Peyer's patch (tissue), 4 donors: Measurements from ENCODE around the gene RNF220. TPM values are rescaled to one million over a fixed set of nuclear protein-coding genes. Genes with fewer than 3 reads are reported as not detected.
"Not testable (repeated sequence)": the region's sequence is repeated elsewhere in the genome, so short reads cannot be mapped to it uniquely, and the experiment has no call there.

Source experiments
- DNase-seq, 3 donors: peaks; one replicate each; pipeline ENCODE4 v3.0.0-alpha.2; 2017 to 2019
- H3K27ac ChIP-seq, 4 donors: fragments of 200-600 bp; sonication (generic); one replicate each; pipeline ENCODE4 v1.5.1; 2016 to 2019
- H3K27me3 ChIP-seq, 2 donors: fragments of 200-600 bp; sonication (generic); one replicate each; pipeline ENCODE4 v1.5.1; 2019
- H3K36me3 ChIP-seq, 3 donors: fragments of 200-600 bp; sonication (generic); one replicate each; pipeline ENCODE4 v1.5.1; 2016 to 2019
- H3K4me1 ChIP-seq, 4 donors: fragments of 200-600 bp; sonication (generic); one replicate each; pipeline ENCODE4 v1.5.1; 2016 to 2019
- H3K4me3 ChIP-seq, 4 donors: fragments of 200-600 bp; sonication (generic); 1 replicate in 3 of 4; 2 replicates in 1 of 4; pipeline ENCODE4 v1.5.1; 2016 to 2019; ENCODE audit warnings: mild to moderate bottlenecking in 1 of 4
- H3K9me3 ChIP-seq, 4 donors: fragments of 200-600 bp; sonication (generic); one replicate each; pipeline ENCODE4 v1.5.1; 2016 to 2019; ENCODE audit warnings: mild to moderate bottlenecking in 1 of 4
- POLR2A ChIP-seq, 2 donors: fragments of 450-650 bp; IDR thresholded peaks; one replicate each; pipeline ENCODE4 v1.5.1; 2017; ENCODE audit warnings: antibody characterized with exemption in 2 of 2, mild to moderate bottlenecking in 2 of 2, moderate library complexity in 2 of 2
- total RNA-seq, 4 donors: library from RNA; depleted of rRNA; stranded (reverse); fragments of >200 nt; gene quantifications; one replicate each; pipeline ENCODE4 v1.1.0, GENCODE V29; 2016
- TF ChIP-seq, protein P1 (sequence below), 6 experiments: fragments of 450-650 bp in 4 of 6; fragments of 200-600 bp in 2 of 6; sonication (generic) in 1 of 6; IDR thresholded peaks; one replicate each; pipeline ENCODE4 v1.5.1; 2017 to 2019; ENCODE audit warnings: antibody characterized with exemption in 6 of 6, mild to moderate bottlenecking in 3 of 6, moderate library complexity in 1 of 6

Gene RNF220
- total RNA-seq, 4 donors from 2014 or later = 107 to 152 (median 114) TPM

DNA sequence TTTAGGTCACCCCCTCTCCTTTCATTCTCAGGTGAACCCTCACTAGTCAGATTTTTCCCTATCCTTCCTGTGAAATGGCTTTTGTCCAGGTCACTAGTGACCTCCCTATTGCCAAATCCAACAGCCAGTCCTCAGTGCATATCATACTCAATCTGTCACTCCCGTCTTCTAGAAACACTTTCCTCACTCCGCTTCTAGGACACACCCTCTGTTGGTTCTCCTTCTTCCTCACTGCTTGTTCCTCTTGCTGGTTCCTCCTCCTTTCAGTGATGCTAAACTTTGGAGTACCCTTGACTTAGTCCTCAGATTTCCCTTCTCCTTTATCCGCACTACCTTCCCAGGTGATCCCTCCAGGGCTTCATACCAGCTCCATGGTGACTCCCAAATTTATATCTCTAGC lies 94.3 kb downstream of the RNF220 start:
- no peaks in the 10 kb centered on the region for H3K4me1 ChIP-seq
- no peak overlapping the region for H3K27ac ChIP-seq
- no peaks in the 10 kb centered on the region for H3K9me3 ChIP-seq
- no peak for TF ChIP-seq POLR2A (IDR thresholded peaks at IDR 0.05)
- TF ChIP-seq, protein P1, sequence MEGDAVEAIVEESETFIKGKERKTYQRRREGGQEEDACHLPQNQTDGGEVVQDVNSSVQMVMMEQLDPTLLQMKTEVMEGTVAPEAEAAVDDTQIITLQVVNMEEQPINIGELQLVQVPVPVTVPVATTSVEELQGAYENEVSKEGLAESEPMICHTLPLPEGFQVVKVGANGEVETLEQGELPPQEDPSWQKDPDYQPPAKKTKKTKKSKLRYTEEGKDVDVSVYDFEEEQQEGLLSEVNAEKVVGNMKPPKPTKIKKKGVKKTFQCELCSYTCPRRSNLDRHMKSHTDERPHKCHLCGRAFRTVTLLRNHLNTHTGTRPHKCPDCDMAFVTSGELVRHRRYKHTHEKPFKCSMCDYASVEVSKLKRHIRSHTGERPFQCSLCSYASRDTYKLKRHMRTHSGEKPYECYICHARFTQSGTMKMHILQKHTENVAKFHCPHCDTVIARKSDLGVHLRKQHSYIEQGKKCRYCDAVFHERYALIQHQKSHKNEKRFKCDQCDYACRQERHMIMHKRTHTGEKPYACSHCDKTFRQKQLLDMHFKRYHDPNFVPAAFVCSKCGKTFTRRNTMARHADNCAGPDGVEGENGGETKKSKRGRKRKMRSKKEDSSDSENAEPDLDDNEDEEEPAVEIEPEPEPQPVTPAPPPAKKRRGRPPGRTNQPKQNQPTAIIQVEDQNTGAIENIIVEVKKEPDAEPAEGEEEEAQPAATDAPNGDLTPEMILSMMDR (IDR thresholded peaks at IDR 0.05) = no peak
- no peak overlapping the region for H3K4me3 ChIP-seq
- DNase-seq = no peak
- H3K27me3 ChIP-seq = no peaks in the 10 kb centered on the region
- H3K36me3 ChIP-seq = no peaks in the 10 kb centered on the region

DNA sequence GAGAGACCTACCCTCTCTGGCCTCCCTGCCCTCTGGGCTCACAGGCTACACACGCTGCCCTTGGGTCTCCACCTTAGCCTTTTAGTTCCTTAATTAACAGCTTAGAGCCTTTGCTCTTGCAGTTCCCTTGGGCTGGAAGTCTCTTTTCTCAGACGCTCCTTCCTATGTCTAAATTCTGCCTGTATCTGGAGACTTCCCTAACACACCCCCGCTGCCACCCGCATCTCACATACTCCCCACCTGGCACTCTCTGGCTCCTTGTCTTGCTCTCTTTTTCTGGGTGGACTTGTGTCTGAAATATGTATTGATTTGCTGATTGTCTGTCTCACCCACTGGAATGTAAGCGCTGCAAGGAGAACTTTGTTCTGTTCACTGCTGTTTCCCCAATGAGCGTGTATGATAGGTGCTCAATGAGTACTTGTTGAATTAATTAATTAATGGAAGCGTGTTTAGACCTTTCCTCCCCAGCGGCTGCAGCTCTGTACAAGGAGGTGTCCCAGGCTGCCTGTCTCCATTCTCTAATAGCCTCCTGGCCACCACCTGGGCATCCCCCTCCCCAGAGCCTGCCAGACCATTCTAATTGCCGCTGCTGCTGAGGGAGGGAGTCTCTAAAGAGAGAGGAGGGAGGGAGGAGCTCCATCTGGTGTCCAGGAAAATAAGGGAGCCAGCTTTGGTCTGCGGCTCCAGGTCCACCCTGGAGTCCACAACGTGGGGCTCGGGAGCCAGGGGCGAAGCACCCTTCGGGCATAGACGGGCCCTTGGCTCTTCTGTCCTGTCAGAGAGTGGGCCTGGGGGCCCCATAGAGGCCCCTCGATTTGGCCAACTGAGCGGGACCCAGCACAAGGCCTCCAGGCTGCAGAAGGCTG lies 95.4 kb downstream of the RNF220 start:
- no peaks in the 10 kb centered on the region for H3K27me3 ChIP-seq
- no peak for TF ChIP-seq POLR2A (IDR thresholded peaks at IDR 0.05)
- TF ChIP-seq, protein P1 (IDR thresholded peaks at IDR 0.05) = no peak
- no peaks in the 10 kb centered on the region for H3K9me3 ChIP-seq
- H3K36me3 ChIP-seq = no peaks in the 10 kb centered on the region
- no peaks in the 10 kb centered on the region for H3K4me1 ChIP-seq
- no peak overlapping the region for H3K27ac ChIP-seq
- no peak for DNase-seq
- H3K4me3 ChIP-seq = no peak overlapping the region

DNA sequence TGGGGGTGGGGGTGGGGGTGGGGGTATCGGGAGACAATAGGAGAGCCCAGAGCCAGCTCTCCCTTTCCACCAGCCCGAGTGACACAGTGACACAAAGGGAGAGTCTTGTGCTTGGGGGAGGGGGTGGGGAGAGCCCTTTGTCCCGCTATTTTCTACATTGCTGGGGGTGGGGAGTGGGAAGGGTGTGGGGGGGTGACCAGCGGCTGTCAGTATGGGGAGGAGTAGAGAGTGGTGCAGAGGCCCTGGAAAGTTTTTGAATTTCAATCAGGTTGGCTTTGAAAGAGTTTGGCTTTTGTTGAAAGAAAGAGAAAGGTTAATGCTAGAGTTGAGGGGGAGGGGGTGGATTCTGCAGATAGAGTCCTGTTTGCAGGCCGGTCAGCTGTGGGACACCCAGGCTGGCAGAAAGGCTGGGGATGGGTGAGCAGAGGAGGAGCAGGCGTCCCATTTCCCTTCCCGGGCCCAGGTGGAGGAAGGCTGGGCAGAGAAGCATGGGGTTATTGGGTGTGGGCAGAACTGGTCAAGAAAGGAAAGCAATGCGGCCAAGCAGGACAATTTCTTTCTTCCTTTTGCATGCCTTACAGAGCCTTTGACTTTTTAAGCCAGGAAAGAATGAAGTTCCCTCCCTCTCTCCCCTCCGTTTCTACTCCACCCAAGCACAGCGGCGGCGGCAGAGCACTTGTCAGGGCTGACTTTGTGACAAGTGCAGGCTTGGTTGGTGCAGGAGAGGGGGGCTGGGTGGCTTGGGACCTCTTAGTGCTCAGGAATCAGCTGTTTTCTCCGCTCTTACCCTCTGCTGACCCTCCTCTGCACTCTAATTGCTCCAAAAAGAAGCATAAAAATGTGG lies 96.2 kb downstream of the RNF220 start:
- TF ChIP-seq, protein P1 (IDR thresholded peaks at IDR 0.05) = no peak
- no peak for TF ChIP-seq POLR2A (IDR thresholded peaks at IDR 0.05)
- Histone ChIP-seq H3K4me3 (no peak overlapping the region), H3K27me3 (no peaks in the 10 kb centered on the region), H3K9me3 (no peaks in the 10 kb centered on the region), H3K27ac (no peak overlapping the region), H3K4me1 (no peaks in the 10 kb centered on the region), H3K36me3 (no peaks in the 10 kb centered on the region)
- no peak for DNase-seq

DNA sequence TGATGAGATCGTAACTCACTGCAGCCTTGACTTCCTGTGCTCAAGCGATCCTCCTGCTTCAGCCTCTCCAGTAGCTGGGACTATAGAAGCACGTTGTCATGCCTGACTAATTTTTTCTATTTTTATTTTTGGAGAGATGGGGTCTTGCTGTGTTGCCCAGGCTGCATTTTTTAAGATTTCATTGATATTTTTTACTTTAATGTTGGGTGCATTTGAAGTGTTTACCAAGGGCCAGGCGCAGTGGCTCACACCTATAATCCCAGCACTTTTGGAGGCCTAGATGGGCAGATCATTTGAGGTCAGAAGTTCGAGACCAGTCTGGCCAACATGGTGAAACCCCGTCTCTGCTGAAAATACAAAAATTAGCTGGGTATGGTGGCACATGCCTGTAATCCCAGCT lies 97.8 kb downstream of the RNF220 start:
- not testable (repeated sequence) for H3K4me1 ChIP-seq, H3K27ac ChIP-seq, H3K9me3 ChIP-seq, H3K27me3 ChIP-seq, H3K4me3 ChIP-seq, H3K36me3 ChIP-seq, DNase-seq

DNA sequence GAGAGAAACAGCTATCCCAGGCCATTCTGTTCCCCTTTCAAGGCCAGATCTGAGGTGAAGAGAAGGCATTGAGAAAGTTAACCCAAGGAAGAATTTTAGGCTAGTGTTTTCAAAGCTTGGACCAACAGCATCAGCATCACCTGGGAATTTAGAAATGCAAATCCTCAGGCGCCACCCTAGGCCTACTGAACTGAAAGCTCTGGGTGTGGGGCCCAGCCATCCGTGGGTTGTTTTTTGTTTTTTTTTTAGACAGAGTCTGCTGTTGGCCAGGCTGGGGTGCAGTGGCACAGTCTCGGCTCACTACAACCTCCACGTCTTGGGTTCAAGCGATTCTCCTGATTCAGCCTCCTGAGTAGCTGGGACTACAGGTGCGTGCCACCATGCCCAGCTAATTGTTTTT lies 98.6 kb downstream of the RNF220 start:
- no peak overlapping the region for H3K27ac ChIP-seq
- H3K4me1 ChIP-seq = no peaks in the 10 kb centered on the region
- TF ChIP-seq POLR2A (IDR thresholded peaks at IDR 0.05) = no peak
- TF ChIP-seq, protein P1 (IDR thresholded peaks at IDR 0.05) = no peak
- no peak overlapping the region for H3K4me3 ChIP-seq
- no peaks in the 10 kb centered on the region for H3K27me3 ChIP-seq
- no peaks in the 10 kb centered on the region for H3K9me3 ChIP-seq
- DNase-seq = no peak
- H3K36me3 ChIP-seq = no peaks in the 10 kb centered on the region
